ENCODE measurements around the gene DCST2.
A peak's percentile ranks its signal among the peaks of the same experiment; 100 is the strongest.

DCST2 gene

DNA sequence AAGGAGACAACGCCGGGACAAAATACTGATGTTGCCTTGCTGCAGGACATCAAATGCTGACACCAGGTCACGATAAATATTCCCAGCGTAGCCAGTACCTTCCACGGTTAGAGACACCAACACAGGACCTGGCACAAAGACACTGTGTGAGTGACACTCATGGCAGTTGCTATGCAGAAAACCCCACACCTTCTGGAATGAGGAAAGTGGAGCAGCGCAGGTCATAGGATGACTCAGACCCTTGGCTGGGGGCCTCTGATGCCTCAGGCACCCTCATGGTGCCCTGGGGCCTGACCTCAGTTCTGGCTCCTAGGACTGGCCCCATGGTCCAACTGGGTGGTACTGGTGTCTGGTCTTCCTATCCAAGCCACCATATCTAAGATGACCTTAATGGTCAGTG is 7.0 kb downstream of the DCST2 start:
- no peak for DNase-seq (ENCODE audit: low read depth)

- DNase-seq (ENCODE audit: low read depth): no peak
Measured at GRCh38 chr1:155026154-155026553, 7.4 kb downstream of the DCST2 start.

DNA sequence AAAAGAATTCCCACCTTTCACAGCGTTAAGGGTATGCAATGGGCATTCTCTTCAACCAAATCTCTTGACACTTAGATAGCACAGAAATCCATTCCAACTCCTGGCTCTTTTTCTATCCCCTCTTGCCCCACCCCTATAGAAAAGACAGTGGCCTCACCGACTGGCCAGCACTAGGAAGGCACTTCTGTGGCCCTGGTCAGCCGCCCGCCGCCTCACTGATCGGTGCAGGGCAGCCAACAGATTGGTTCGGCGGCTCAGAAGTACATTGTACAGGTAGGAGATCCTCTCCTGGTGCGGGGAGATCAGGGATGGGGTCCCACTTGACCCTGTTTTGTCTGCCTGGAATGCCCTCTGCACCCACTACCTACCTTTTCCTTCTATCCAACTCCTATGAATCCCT is 9.3 kb downstream of the DCST2 start:
- no peak for DNase-seq (ENCODE audit: low read depth)

GRCh38 chr1:155023627-155024026 is 10.0 kb downstream of the DCST2 start:
- DNase-seq (ENCODE audit: low read depth): no peak

GRCh38 chr1:155022927-155023236 is 10.7 kb downstream of the DCST2 start:
- no peak for DNase-seq (ENCODE audit: low read depth)

GRCh38 chr1:155022136-155022926 is 11.2 kb downstream of the DCST2 start:
- DNase-seq (ENCODE audit: low read depth): no peak

DNA sequence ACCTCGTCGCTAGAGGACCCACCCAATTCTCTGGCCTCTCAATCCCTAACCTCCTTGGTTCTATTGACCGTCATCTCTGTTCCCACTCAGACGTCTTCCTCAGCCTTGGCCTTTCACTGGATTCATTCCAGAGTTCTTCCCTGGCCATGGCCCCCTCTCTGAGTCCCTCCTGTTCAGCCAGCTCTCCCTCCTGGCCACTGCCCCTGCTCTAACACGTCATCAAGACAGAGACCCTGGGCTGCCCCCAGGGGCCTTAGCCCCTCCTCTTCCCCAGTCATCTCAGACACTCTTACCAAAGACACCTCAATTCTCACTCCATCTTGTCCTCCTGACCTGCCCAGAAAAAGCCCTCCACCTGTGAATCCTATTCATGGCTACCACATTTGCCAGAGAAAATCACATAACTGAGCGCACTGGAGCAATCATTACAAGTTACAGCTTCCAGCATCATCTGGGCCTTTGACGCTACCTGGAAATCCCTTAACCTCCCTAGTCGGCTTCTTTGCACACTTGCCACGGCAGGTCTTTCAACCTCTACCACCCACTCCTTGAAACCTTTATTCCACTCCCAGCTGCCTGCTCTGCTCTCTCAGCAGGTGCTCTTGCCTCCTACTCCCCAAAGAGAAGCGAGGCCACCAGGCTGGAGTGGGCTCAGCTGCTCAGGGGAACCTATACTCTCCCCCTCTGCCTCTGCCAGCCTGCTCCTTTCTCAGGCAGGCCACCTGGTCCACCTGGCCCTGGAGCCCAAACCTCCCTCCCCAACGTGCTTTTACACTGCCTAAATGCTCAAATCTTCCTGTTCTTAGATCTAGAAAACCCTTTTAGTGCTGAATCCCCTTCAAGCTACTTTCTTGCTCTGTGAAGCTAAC is 14.0 kb downstream of the DCST2 start:
- DNase-seq (ENCODE audit: low read depth): no peak

DNA sequence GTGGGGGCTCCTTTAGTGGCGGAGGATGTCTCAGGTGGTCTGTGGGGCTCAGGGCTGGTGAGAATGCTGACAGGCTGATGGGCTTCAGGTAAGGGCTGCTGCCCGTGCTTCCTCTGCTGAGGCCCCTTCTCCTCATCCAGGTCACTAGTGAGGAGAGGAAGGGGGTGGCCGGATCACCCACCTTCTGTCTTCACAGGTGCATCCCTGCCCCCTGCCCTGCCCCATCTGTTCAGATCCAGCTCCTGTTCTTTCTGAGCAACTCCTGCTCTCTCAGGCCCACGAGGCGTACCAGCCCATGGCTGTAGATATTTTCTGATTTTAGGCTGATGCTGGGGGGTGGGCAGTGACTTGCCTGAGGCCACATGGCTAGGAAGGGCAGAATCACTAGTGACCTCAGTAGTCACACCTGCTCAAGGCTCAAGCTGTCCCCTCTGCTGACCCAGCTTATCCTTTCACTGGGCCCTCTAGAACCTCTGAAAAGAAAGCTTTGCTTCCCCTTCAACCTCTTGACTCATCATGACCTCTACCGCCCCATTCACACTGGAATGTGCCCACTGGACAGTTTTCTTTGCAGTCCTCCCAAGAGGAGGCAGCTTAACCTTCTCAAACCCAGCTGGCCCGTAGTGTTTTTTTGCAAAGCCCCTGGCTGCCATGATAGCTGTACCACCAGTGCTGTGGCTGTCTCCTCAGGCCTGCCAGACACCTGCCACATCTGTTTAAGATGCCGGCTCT is 14.8 kb downstream of the DCST2 start:
- no peak for DNase-seq (ENCODE audit: low read depth)

DNA sequence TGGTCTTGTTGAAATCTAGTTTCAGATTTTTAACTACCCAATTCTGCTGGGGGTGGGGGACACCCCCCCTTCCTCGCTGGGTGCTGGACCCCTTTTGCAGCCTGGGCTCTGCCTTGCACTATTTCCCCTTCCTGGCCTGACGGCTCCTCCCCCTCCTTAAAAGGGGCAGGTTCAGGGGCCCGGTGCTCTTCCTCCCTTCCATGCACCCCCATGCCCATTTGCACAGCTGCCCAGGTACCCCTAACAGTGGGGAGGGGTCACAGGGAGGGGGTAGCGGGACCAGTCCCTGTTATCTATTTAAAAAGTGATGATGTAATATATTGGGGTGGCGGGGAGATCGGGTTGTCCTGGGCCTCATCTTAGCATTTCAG is 15.7 kb downstream of the DCST2 start:
- DNase-seq (ENCODE audit: low read depth): no peak

DNA sequence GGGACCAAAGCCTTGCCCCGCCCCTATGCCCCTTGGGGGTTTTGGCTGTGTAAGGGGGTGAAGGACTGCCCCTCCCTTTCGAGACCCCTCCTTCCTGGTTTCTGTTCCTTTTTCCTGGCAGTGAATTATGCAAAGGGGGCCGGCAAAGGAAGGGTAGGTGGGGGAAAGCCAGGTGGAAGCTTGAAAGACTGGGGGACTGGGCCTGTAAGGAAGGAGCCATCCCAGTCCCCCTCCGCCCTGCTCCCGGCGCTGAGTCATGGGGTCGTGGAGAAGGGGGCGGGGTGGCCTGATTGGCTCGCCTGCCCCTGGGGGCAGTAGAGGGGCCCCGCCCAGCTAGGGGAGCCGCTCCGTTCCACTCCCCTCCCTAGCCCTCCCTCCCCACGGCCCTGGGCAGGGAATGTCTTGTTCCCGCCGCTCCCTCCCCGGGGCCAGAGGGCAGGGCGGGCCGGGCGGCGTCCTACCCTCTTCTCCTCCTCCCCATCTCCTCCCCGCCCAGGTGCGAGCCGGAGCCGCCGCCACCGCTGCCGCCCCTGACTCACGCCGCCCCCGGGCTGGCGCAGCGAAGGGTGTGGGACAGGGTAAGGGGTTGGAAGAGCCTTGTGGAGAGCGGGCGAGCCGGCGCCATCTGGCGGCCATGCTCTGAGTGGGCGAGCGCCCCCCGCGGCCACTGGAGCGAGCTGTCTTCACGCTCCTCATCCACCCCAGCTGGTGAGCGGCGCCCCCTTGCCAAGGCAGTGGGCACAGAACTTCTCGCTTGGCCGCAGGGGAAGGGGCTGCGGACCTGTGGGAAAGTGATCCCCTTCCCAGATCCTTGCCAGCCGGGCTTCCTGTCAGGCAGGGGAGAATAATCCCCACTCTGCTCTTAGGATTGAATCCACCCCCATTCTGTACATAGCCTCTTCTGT is 16.3 kb downstream of the DCST2 start:
- DNase-seq (ENCODE audit: low read depth): peak; percentile 85

DNA sequence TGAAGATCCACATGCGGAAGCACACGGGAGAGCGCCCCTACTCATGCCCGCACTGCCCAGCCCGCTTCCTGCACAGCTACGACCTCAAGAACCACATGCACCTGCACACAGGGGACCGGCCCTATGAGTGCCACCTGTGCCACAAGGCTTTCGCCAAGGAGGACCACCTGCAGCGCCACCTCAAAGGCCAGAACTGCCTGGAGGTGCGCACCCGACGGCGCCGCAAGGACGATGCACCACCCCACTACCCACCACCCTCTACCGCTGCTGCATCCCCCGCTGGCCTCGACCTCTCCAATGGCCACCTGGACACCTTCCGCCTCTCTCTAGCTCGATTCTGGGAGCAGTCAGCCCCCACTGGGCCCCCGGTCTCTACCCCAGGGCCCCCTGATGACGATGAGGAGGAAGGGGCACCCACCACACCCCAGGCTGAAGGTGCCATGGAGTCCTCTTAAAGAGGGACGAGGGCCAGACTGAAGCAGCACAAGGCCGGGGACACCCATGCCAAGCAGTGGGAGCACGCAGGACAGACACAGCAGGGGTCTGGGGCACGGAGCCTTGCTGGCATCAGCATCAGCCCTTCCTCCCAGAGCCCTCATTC is 17.2 kb downstream of the DCST2 start:
- no peak for DNase-seq (ENCODE audit: low read depth)

DNA sequence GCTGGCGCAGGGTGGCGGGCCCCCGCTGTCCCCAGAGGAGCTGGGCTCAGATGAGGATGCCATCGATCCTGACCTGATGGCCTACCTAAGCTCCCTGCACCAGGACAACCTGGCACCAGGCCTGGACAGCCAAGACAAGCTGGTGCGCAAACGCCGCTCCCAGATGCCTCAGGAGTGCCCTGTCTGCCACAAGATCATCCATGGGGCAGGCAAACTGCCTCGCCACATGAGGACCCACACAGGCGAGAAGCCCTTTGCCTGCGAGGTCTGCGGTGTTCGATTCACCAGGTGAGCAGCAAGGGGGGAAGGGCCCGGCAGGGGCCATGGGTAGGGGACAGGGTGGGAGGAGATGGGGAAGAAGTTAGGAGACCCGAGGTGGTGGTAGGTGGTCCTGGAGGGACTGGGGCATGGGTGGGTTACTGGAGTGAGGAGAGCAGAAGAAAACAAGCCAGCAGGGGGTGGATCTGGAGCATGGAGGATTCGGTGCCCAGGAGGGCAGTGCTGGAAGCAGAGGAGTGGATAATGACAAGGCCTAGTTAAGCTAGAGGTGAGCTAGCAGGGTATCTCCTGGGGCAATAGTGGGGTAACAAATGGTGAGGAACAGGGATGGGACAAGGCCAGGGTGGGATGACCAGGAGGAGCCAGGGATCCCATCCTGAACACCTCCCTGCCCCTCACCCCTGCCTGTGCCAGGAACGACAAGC is 17.9 kb downstream of the DCST2 start:
- no peak for DNase-seq (ENCODE audit: low read depth)

DNA sequence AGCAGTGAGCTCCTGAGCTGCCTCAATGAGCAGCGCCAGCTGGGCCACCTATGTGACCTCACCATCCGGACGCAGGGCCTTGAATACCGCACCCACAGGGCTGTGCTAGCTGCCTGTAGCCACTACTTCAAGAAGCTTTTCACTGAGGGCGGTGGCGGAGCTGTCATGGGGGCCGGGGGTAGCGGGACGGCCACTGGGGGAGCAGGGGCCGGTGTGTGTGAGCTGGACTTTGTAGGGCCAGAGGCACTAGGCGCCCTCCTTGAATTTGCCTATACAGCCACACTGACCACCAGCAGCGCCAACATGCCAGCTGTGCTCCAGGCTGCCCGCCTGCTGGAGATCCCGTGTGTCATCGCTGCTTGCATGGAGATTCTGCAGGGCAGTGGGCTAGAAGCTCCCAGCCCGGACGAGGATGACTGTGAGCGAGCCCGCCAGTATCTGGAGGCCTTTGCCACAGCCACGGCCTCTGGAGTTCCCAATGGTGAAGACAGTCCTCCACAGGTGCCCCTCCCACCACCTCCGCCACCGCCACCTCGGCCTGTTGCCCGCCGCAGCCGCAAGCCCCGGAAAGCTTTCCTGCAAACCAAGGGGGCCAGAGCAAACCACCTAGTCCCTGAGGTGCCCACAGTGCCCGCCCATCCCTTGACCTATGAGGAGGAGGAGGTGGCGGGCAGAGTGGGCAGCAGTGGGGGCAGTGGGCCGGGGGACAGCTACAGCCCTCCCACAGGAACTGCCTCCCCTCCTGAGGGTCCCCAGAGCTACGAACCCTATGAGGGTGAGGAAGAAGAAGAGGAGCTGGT is 18.7 kb downstream of the DCST2 start:
- DNase-seq (ENCODE audit: low read depth): no peak

- DNase-seq (ENCODE audit: low read depth): peak; percentile 48
Measured at GRCh38 chr1:155013632-155014031, 19.9 kb downstream of the DCST2 start.

- no peak for DNase-seq (ENCODE audit: low read depth)
Measured at GRCh38 chr1:155012776-155013602, 20.6 kb downstream of the DCST2 start.

- no peak for DNase-seq (ENCODE audit: low read depth)
Measured at GRCh38 chr1:155012026-155012546, 21.5 kb downstream of the DCST2 start.

DNA sequence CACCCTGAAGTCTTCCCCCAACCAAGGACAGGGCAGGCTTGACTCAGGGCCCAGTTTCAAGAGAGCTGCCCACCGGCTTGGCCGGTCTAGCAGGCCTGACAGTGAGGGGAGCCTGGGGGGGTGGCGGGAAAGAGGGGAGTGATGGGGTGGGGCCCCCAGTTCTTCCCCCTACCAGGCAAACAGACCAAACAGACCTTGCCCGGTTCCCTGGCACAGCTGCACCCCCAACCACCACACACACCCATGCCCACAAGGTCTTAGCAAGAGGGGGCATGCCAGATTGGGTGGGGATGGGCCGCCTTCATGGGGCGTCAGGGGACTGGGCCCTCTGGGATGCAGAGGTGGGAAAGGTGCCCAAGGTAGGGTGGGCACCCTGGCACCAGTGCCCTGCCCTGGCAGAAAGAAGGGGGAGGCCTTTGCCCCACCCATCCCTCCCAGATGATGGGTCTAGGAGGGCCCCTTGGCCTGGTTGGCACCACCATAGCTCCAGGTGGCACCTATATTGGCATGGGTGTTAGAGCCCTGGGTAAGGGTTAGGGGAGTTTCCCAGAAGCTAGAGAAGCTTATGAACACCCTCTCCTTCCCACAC is 22.1 kb downstream of the DCST2 start:
- DNase-seq (ENCODE audit: low read depth): no peak

- no peak for DNase-seq (ENCODE audit: low read depth)
Measured at GRCh38 chr1:155011004-155011416, 22.6 kb downstream of the DCST2 start.

All from activated T-cell treated with anti-CD3 and anti-CD28 coated beads for 1 hour (primary cell).